ENCODE measurements around the gene WDR64. TPM values are rescaled to one million over a fixed set of nuclear protein-coding genes. Genes with fewer than 3 reads are reported as not detected.
A peak's percentile ranks its signal among the peaks of the same experiment; 100 is the strongest.

WDR64 gene
- polyA plus RNA-seq, 1 donor (not counting 4 experiments of a cell fraction or from before 2014, with no cell fraction given), result not detected

GRCh38 chr1:241639623-241640148, 12.4 kb upstream of the WDR64 start:
- dilution Hi-C loops (cut with MboI; ENCODE audit: extremely low pct_ligation_motif_present, low sequenced_read_pairs), result no loop called here
- H3K27me3 ChIP-seq (ENCODE audit: control insufficient read depth, extremely low read depth, insufficient read depth, low read length), result no peaks in the 10 kb centered on the region
- peaks cover 0 to 10% of the 10 kb centered on the region in 2 experiments for H3K36me3 ChIP-seq (ENCODE audit: control insufficient read depth in 2 of 2, extremely low read depth in 1 of 2, insufficient read depth in 2 of 2, low read length in 2 of 2)
- FAIRE-seq (no peak), DNase-seq (ENCODE audit: low read depth, low spot score) (no peak)
- no peak for TF ChIP-seq EZH2 (IDR thresholded peaks at IDR 0.05; ENCODE audit: low read length)
- no peak for TF ChIP-seq CTCF (optimal IDR thresholded peaks at IDR 0.05 in 1 of 3, IDR thresholded peaks at IDR 0.05 in 1 of 3, conservative IDR thresholded peaks at IDR 0.05 in 1 of 3; ENCODE audit: extremely low read depth in 1 of 3, insufficient read depth in 2 of 3, low read length in 3 of 3)
- H3K27ac ChIP-seq (ENCODE audit: control insufficient read depth, insufficient read depth, low read length), result peak overlapping the region; percentile 75
- peaks cover 48% of the 10 kb centered on the region for H3K79me2 ChIP-seq (ENCODE audit: control insufficient read depth, insufficient read depth, low read length)
- no peaks in the 10 kb centered on the region for H3K9me3 ChIP-seq (ENCODE audit: control insufficient read depth, low read depth, low read length)
- H3K4me3 ChIP-seq (ENCODE audit: control insufficient read depth in 2 of 3, extremely low read depth in 1 of 3, insufficient read depth in 2 of 3, low read depth in 1 of 3, low read length in 3 of 3), result peak overlapping the region; percentile 63 to 86 (median 68)
- H4K20me1 ChIP-seq (ENCODE audit: control insufficient read depth, extremely low read depth, insufficient read depth, low read length), result no peaks in the 10 kb centered on the region
- no peaks in the 10 kb centered on the region for H3K9me1 ChIP-seq (ENCODE audit: control insufficient read depth, extremely low read depth, insufficient read depth, low read length)
- H3K4me2 ChIP-seq (ENCODE audit: control insufficient read depth, extremely low read depth, insufficient read depth, low read depth, low read length), result peak overlapping the region; percentile 86
- peak overlapping the region; percentile 87 for H2AFZ ChIP-seq (ENCODE audit: control insufficient read depth, low read length)
- peaks cover 25% of the 10 kb centered on the region for H3K4me1 ChIP-seq (ENCODE audit: control insufficient read depth, extremely low read depth, insufficient read depth, low read length)
- peak overlapping the region; percentile 92 for H3K9ac ChIP-seq (ENCODE audit: control insufficient read depth, extremely low read depth, insufficient read depth, low read length)

GRCh38 chr1:241640149-241640866, 11.8 kb upstream of the WDR64 start, which contains the start of the genes CHML and OPN3:
CHML (minus strand) TSS chr1:241640369; CDS start chr1:241635766, 4,603 bp downstream.
OPN3 (minus strand) TSS chr1:241640369; CDS start chr1:241640254, 115 bp downstream.
- peaks cover 42% of the 10 kb centered on the region for H3K79me2 ChIP-seq (ENCODE audit: control insufficient read depth, insufficient read depth, low read length)
- H3K4me3 ChIP-seq (ENCODE audit: control insufficient read depth in 2 of 3, extremely low read depth in 1 of 3, insufficient read depth in 2 of 3, low read depth in 1 of 3, low read length in 3 of 3), result peak within 1 kb of the TSS; percentile 63 to 86 (median 68)
- H3K27me3 ChIP-seq (ENCODE audit: control insufficient read depth, extremely low read depth, insufficient read depth, low read length), result no peaks in the 10 kb centered on the region
- peak within 1 kb of the TSS; percentile 87 for H2AFZ ChIP-seq (ENCODE audit: control insufficient read depth, low read length)
- no peaks in the 10 kb centered on the region for H4K20me1 ChIP-seq (ENCODE audit: control insufficient read depth, extremely low read depth, insufficient read depth, low read length)
- H3K4me1 ChIP-seq (ENCODE audit: control insufficient read depth, extremely low read depth, insufficient read depth, low read length), result peaks cover 25% of the 10 kb centered on the region
- peak within 1 kb of the TSS; percentile 75 for H3K27ac ChIP-seq (ENCODE audit: control insufficient read depth, insufficient read depth, low read length)
- no peaks in the 10 kb centered on the region for H3K9me1 ChIP-seq (ENCODE audit: control insufficient read depth, extremely low read depth, insufficient read depth, low read length)
- dilution Hi-C loops (cut with MboI; ENCODE audit: extremely low pct_ligation_motif_present, low sequenced_read_pairs), result no loop called here
- FAIRE-seq (no peak), DNase-seq (ENCODE audit: low read depth, low spot score) (no peak)
- TF ChIP-seq EZH2 (IDR thresholded peaks at IDR 0.05; ENCODE audit: low read length) (no peak), CTCF (optimal IDR thresholded peaks at IDR 0.05 in 1 of 3, IDR thresholded peaks at IDR 0.05 in 1 of 3, conservative IDR thresholded peaks at IDR 0.05 in 1 of 3; ENCODE audit: extremely low read depth in 1 of 3, insufficient read depth in 2 of 3, low read length in 3 of 3) (no peak)
- no peaks in the 10 kb centered on the region for H3K9me3 ChIP-seq (ENCODE audit: control insufficient read depth, low read depth, low read length)
- peak within 1 kb of the TSS; percentile 86 for H3K4me2 ChIP-seq (ENCODE audit: control insufficient read depth, extremely low read depth, insufficient read depth, low read depth, low read length)
- H3K9ac ChIP-seq (ENCODE audit: control insufficient read depth, extremely low read depth, insufficient read depth, low read length), result peak within 1 kb of the TSS; percentile 92
- peaks cover 0 to 5% of the 10 kb centered on the region in 2 experiments for H3K36me3 ChIP-seq (ENCODE audit: control insufficient read depth in 2 of 2, extremely low read depth in 1 of 2, insufficient read depth in 2 of 2, low read length in 2 of 2)
